CD14-positive monocyte (primary cell): ENCODE results near the gene RPTOR. TPM values are rescaled to one million over a fixed set of nuclear protein-coding genes. Genes with fewer than 3 reads are reported as not detected.
"Not testable (repeated sequence)": the region's sequence is repeated elsewhere in the genome, so short reads cannot be mapped to it uniquely, and the experiment has no call there.

ENCODE experiments used
- DNase-seq, 3 donors: peaks; one replicate each; pipeline ENCODE4 v3.0.0-alpha.2; 2011 to 2022
- H2AFZ ChIP-seq: 2 replicates; pipeline ENCODE4 v1.6.0; 2012; ENCODE audit warnings: mild to moderate bottlenecking, low read depth, low read length, inconsistent platforms; ENCODE audit not compliant: insufficient read depth, poor library complexity, severe bottlenecking
- H3K27ac ChIP-seq, 2 donors: 1 replicate in 1 of 2; 2 replicates in 1 of 2; pipeline ENCODE4 v1.5.1; 2012 to 2013; ENCODE audit warnings: low read length in 2 of 2, control low read depth in 1 of 2, inconsistent platforms in 1 of 2, low read depth in 1 of 2, mild to moderate bottlenecking in 1 of 2
- H3K27me3 ChIP-seq, 2 donors: one replicate each; pipeline versions ENCODE4 v1.6.0 to v1.6.1; 2011 to 2013; ENCODE audit warnings: low read length in 2 of 2; ENCODE audit not compliant: control insufficient read depth in 2 of 2, insufficient read depth in 2 of 2
- H3K36me3 ChIP-seq, 2 donors: replicated peaks in 1 of 2; 1 replicate in 1 of 2; 2 replicates in 1 of 2; pipeline versions ENCODE4 v1.5.1 to v1.6.1; 2012 to 2013; ENCODE audit warnings: low read length in 2 of 2, control low read depth in 1 of 2, inconsistent platforms in 1 of 2, mild to moderate bottlenecking in 1 of 2; ENCODE audit not compliant: insufficient read depth in 2 of 2, control insufficient read depth in 1 of 2
- H3K4me1 ChIP-seq, 2 donors: 1 replicate in 1 of 2; 2 replicates in 1 of 2; pipeline versions ENCODE4 v1.5.1 to v1.6.1; 2012 to 2013; ENCODE audit warnings: low read length in 2 of 2, control low read depth in 1 of 2, inconsistent platforms in 1 of 2, mild to moderate bottlenecking in 1 of 2, moderate library complexity in 1 of 2; ENCODE audit not compliant: insufficient read depth in 2 of 2, control insufficient read depth in 1 of 2
- H3K4me2 ChIP-seq: replicated peaks from 2 replicates; pipeline ENCODE3; 2012; ENCODE audit warnings: low read length, moderate library complexity, mild to moderate bottlenecking; ENCODE audit not compliant: poor library complexity, severe bottlenecking; ENCODE audit errors: extremely low read depth
- H3K4me3 ChIP-seq, 3 experiments: fragments of 200-600 bp in 1 of 3; sonication (generic) in 1 of 3; replicated peaks in 1 of 3; 1 replicate in 2 of 3; 2 replicates in 1 of 3; pipeline ENCODE4 v1.5.1; 2011 to 2013; ENCODE audit warnings: low read length in 3 of 3, mild to moderate bottlenecking in 3 of 3, control low read depth in 2 of 3, low read depth in 2 of 3, inconsistent platforms in 1 of 3, moderate library complexity in 1 of 3
- H3K79me2 ChIP-seq: 2 replicates; pipeline ENCODE4 v1.6.0; 2012; ENCODE audit warnings: mild to moderate bottlenecking, control low read depth, inconsistent platforms, low read length, moderate library complexity; ENCODE audit not compliant: insufficient read depth
- H3K9ac ChIP-seq: 2 replicates; pipeline ENCODE4 v1.6.0; 2017; ENCODE audit warnings: low read length, mild to moderate bottlenecking; ENCODE audit not compliant: insufficient read depth, poor library complexity, severe bottlenecking
- H3K9me3 ChIP-seq, 2 donors: replicated peaks in 1 of 2; 1 replicate in 1 of 2; 2 replicates in 1 of 2; pipeline versions ENCODE4 v1.5.1 to v1.6.1; 2012 to 2013; ENCODE audit warnings: low read length in 2 of 2, control low read depth in 1 of 2; ENCODE audit not compliant: control insufficient read depth in 1 of 2, insufficient read depth in 1 of 2
- H4K20me1 ChIP-seq: 2 replicates; pipeline ENCODE4 v1.6.0; 2012; ENCODE audit warnings: mild to moderate bottlenecking, low read length, control low read depth, moderate library complexity; ENCODE audit not compliant: insufficient read depth
- H3K27ac Mint-ChIP-seq, 7 donors: one replicate each; pipeline ENCODE4 v1.8.0; 2020; ENCODE audit warnings: mild to moderate bottlenecking in 7 of 7, mixed read lengths in 7 of 7, moderate library complexity in 6 of 7, inconsistent platforms in 2 of 7
- H3K27me3 Mint-ChIP-seq, 3 donors: one replicate each; pipeline ENCODE4 v1.8.0; 2021 to 2022; ENCODE audit warnings: low read depth in 3 of 3, mild to moderate bottlenecking in 3 of 3, mixed read lengths in 3 of 3, moderate library complexity in 3 of 3, inconsistent platforms in 1 of 3
- H3K36me3 Mint-ChIP-seq, 2 donors: one replicate each; pipeline ENCODE4 v1.8.0; 2020; ENCODE audit warnings: mixed read lengths in 2 of 2, inconsistent platforms in 1 of 2, mild to moderate bottlenecking in 1 of 2
- H3K4me1 Mint-ChIP-seq: one replicate; pipeline ENCODE4 v1.8.0; 2020; ENCODE audit warnings: mild to moderate bottlenecking, mixed read lengths
- H3K4me3 Mint-ChIP-seq, 2 donors: one replicate each; pipeline ENCODE4 v1.8.0; 2020; ENCODE audit warnings: mild to moderate bottlenecking in 2 of 2, mixed read lengths in 2 of 2, moderate library complexity in 1 of 2
- H3K9me3 Mint-ChIP-seq, 7 donors: one replicate each; pipeline ENCODE4 v1.8.0; 2020 to 2022; ENCODE audit warnings: mixed read lengths in 7 of 7, mild to moderate bottlenecking in 6 of 7, moderate library complexity in 6 of 7, inconsistent platforms in 2 of 7
- WGBS: methylation state at CpG from one replicate; pipeline ENCODE4 v1.1.5; 2013; ENCODE audit warnings: missing lambda C conversion rate; ENCODE audit not compliant: insufficient coverage; 5-methylcytosine and 5-hydroxymethylcytosine counted together
- intact Hi-C, 2 donors: fragments of 100-400 bp; cut with micrococcal nuclease; formaldehyde crosslinking; loops; one replicate each; pipeline versions ENCODE4 v1.15.0 to v1.15.1; 2023
- polyA plus RNA-seq, 3 donors: library from polyadenylated mRNA; depleted of rRNA in 1 of 3; unstranded in 2 of 3; stranded (reverse) in 1 of 3; fragments of 300-500 nt in 2 of 3; fragments of >200 nt in 1 of 3; fragmentation: Illumina TruSeq in 2 of 3; gene quantifications; 1 replicate in 2 of 3; 2 replicates in 1 of 3; pipeline ENCODE4 v1.2.3, GENCODE V29; 2012 to 2021
- TF ChIP-seq, protein P1 (sequence below): fragments of 200-600 bp; IDR thresholded peaks from one replicate; pipeline ENCODE4 v1.8.0; 2022; ENCODE audit warnings: antibody characterized with exemption, mild to moderate bottlenecking

Gene RPTOR
- polyA plus RNA-seq, 3 donors: 1.1 to 8.7 (median 2.6) TPM

DNA sequence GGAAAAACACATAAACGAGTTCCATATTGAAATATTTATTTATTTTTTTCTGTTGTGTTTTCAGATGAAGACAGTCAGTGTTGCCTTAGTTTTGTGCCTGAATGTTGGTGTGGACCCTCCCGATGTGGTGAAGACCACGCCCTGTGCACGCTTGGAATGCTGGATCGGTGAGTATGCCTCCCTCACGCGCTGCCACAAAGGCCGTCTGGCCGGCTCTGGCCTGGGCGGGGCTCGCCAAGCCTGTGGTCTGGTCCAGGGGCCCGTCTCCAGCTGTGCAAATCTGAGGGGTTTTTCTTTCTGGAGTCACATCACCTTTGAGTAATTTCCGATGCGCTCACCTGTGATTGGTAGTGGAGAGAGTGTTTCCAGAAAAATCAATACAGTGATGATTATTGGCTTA lies 81.0 kb downstream of the RPTOR start:
- Histone ChIP-seq H4K20me1 (peaks cover 13% of the 10 kb centered on the region), H2AFZ (no peak overlapping the region), H3K79me2 (peaks cover 2% of the 10 kb centered on the region), H3K4me1 (no peaks in the 10 kb centered on the region), H3K9me3 (no peaks in the 10 kb centered on the region), H3K36me3 (peaks cover 0 to 19% of the 10 kb centered on the region in 2 donors), H3K27ac (no peak overlapping the region), H3K27me3 (no peaks in the 10 kb centered on the region), H3K4me3 (no peak overlapping the region), H3K4me2 (no peak overlapping the region), H3K9ac (no peak overlapping the region)
- Mint-ChIP-seq H3K4me3 (no peak overlapping the region), H3K27me3 (no peaks in the 10 kb centered on the region), H3K36me3 (peaks cover 16 to 25% of the 10 kb centered on the region in 2 donors), H3K9me3 (no peaks in the 10 kb centered on the region), H3K27ac (no peak overlapping the region), H3K4me1 (no peaks in the 10 kb centered on the region)
- TF ChIP-seq, protein P1, sequence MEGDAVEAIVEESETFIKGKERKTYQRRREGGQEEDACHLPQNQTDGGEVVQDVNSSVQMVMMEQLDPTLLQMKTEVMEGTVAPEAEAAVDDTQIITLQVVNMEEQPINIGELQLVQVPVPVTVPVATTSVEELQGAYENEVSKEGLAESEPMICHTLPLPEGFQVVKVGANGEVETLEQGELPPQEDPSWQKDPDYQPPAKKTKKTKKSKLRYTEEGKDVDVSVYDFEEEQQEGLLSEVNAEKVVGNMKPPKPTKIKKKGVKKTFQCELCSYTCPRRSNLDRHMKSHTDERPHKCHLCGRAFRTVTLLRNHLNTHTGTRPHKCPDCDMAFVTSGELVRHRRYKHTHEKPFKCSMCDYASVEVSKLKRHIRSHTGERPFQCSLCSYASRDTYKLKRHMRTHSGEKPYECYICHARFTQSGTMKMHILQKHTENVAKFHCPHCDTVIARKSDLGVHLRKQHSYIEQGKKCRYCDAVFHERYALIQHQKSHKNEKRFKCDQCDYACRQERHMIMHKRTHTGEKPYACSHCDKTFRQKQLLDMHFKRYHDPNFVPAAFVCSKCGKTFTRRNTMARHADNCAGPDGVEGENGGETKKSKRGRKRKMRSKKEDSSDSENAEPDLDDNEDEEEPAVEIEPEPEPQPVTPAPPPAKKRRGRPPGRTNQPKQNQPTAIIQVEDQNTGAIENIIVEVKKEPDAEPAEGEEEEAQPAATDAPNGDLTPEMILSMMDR: no peak
- WGBS: 97% methylated on average over 12 of the region's 14 CpGs
- DNase-seq: no peak
- intact Hi-C loops: loop anchor here in 1 of 2 donors (1.0 kb wide), 1 partner anchor 21 kb away; no protein-coding TSS in a partner anchor

DNA sequence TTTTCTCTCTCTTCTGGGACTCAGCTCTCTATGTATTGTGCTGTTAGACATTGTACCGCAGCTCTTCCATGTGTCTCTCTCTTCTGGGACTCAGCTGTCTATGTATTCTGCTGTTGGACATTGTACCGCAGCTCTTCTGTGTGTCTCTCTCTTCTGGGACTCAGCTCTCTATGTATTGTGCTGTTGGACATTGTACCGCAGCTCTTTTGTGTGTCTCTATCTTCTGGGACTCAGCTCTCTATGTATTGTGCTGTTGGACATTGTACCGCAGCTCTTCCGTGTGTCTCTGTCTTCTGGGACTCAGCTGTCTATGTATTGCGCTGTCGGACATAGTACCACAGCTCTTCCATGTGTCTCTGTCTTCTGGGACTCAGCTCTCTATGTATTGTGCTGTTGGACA lies 84.2 kb downstream of the RPTOR start:
- H3K27ac ChIP-seq, intact Hi-C loops, H3K9ac ChIP-seq, H3K9me3 ChIP-seq, H2AFZ ChIP-seq, H3K27me3 ChIP-seq, H3K9me3 Mint-ChIP-seq, H3K27me3 Mint-ChIP-seq, H3K4me2 ChIP-seq, DNase-seq, H3K27ac Mint-ChIP-seq, H3K4me3 Mint-ChIP-seq, H3K4me1 Mint-ChIP-seq, H3K4me1 ChIP-seq, H3K4me3 ChIP-seq, H3K79me2 ChIP-seq: not testable (repeated sequence)
- Histone ChIP-seq H4K20me1 (peaks cover 19% of the 10 kb centered on the region), H3K36me3 (peaks cover 0 to 23% of the 10 kb centered on the region in 2 donors)
- peaks cover 21 to 39% of the 10 kb centered on the region in 2 donors for H3K36me3 Mint-ChIP-seq
- WGBS: 95% methylated on average over 6 of the region's 7 CpGs
